ENCODE measurements around the gene METTL13. TPM values are rescaled to one million over a fixed set of nuclear protein-coding genes. Genes with fewer than 3 reads are reported as not detected.

Gene METTL13
- total RNA-seq, 1 experiment from 2014 or later: 41.9 TPM

DNA sequence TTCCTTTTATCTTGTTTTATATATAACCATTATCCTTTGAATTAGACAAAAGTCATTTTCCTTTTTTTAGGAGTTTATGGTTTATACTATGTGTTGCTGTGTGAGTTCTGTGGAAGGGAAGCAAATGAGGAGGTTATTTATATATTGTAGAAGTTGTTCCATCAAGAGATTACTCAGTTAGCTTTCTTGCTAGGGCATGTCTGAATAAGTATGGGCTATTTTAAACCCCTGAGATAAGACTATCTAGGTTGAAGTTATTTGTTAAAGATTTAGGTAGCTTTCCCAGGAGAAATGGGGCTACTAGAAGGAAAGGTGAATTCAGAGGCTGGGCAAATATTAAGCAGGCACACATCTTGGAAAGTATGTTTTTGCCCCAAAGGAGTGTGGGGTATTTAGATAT, 23.4 kb upstream of the METTL13 start:
- TF ChIP-seq POLR2AphosphoS5 (IDR thresholded peaks at IDR 0.05; ENCODE audit: low read depth, low read length): no peak
- no peak for TF ChIP-seq TCF7L2 (IDR thresholded peaks at IDR 0.05; ENCODE audit: low read depth, low read length)
- TF ChIP-seq, protein P1, sequence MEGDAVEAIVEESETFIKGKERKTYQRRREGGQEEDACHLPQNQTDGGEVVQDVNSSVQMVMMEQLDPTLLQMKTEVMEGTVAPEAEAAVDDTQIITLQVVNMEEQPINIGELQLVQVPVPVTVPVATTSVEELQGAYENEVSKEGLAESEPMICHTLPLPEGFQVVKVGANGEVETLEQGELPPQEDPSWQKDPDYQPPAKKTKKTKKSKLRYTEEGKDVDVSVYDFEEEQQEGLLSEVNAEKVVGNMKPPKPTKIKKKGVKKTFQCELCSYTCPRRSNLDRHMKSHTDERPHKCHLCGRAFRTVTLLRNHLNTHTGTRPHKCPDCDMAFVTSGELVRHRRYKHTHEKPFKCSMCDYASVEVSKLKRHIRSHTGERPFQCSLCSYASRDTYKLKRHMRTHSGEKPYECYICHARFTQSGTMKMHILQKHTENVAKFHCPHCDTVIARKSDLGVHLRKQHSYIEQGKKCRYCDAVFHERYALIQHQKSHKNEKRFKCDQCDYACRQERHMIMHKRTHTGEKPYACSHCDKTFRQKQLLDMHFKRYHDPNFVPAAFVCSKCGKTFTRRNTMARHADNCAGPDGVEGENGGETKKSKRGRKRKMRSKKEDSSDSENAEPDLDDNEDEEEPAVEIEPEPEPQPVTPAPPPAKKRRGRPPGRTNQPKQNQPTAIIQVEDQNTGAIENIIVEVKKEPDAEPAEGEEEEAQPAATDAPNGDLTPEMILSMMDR (IDR thresholded peaks at IDR 0.05): no peak
- TF ChIP-seq SIN3A (IDR thresholded peaks at IDR 0.05; ENCODE audit: borderline replicate concordance, insufficient read depth, low read depth, low read length): no peak
- TF ChIP-seq REST (IDR thresholded peaks at IDR 0.05; ENCODE audit: insufficient read depth in 1 of 2, low read depth in 2 of 2, low read length in 1 of 2): no peak
- Histone ChIP-seq H3K4me1 (ENCODE audit: control insufficient read depth, insufficient read depth, low read length) (no peaks in the 10 kb centered on the region), H3K27ac (ENCODE audit: low read length) (no peak overlapping the region), H3K9me3 (ENCODE audit: control insufficient read depth, insufficient read depth, low read depth, low read length) (no peaks in the 10 kb centered on the region), H3K36me3 (ENCODE audit: control insufficient read depth, insufficient read depth, low read length) (no peaks in the 10 kb centered on the region), H3K27me3 (ENCODE audit: control insufficient read depth, insufficient read depth, low read length) (no peaks in the 10 kb centered on the region), H3K4me3 (ENCODE audit: low read depth in 2 of 2, low read length in 2 of 2) (no peak overlapping the region)
- in situ Hi-C loops (cut with HindIII; ENCODE audit: low pct_unique_long_range_greater_than_20kb, low sequenced_read_pairs): no loop called here
- ATAC-seq: no peak
- DNase-seq (ENCODE audit: low read depth, low spot score): no peak
- intact Hi-C loops (cut with micrococcal nuclease; ENCODE audit: unreplicated experiment): no loop called here
- no TSS peak for BruUV-seq (replicated peaks)
- CTCF ChIA-PET: no interaction called here
- POLR2A ChIA-PET: no interaction called here

- no TSS peak for BruUV-seq (replicated peaks)
- Histone ChIP-seq H3K9me3 (ENCODE audit: control insufficient read depth, insufficient read depth, low read depth, low read length) (no peaks in the 10 kb centered on the region), H3K4me3 (ENCODE audit: low read depth in 2 of 2, low read length in 2 of 2) (no peak overlapping the region), H3K27ac (ENCODE audit: low read length) (no peak overlapping the region), H3K4me1 (ENCODE audit: control insufficient read depth, insufficient read depth, low read length) (no peaks in the 10 kb centered on the region), H3K27me3 (ENCODE audit: control insufficient read depth, insufficient read depth, low read length) (no peaks in the 10 kb centered on the region), H3K36me3 (ENCODE audit: control insufficient read depth, insufficient read depth, low read length) (no peaks in the 10 kb centered on the region)
- POLR2A ChIA-PET: no interaction called here
- in situ Hi-C loops (cut with HindIII; ENCODE audit: low pct_unique_long_range_greater_than_20kb, low sequenced_read_pairs) (no loop called here), intact Hi-C loops (cut with micrococcal nuclease; ENCODE audit: unreplicated experiment) (no loop called here)
- ATAC-seq: no peak
- CTCF ChIA-PET: no interaction called here
- DNase-seq (ENCODE audit: low read depth, low spot score): no peak
- TF ChIP-seq, protein P1 (IDR thresholded peaks at IDR 0.05): no peak
- no peak for TF ChIP-seq POLR2AphosphoS5 (IDR thresholded peaks at IDR 0.05; ENCODE audit: low read depth, low read length)
- no peak for TF ChIP-seq TCF7L2 (IDR thresholded peaks at IDR 0.05; ENCODE audit: low read depth, low read length)
- TF ChIP-seq REST (IDR thresholded peaks at IDR 0.05; ENCODE audit: insufficient read depth in 1 of 2, low read depth in 2 of 2, low read length in 1 of 2): no peak
- TF ChIP-seq SIN3A (IDR thresholded peaks at IDR 0.05; ENCODE audit: borderline replicate concordance, insufficient read depth, low read depth, low read length): no peak
Observed at GRCh38 chr1:171762143-171762563, 19.3 kb upstream of the METTL13 start.

All from Panc1 (cell line).